Caco-2 (cell line): ENCODE results near the gene RAP2B. TPM values are rescaled to one million over a fixed set of nuclear protein-coding genes. Genes with fewer than 3 reads are reported as not detected.

Experiments used
- BruUV-seq: library from RNA; stranded (reverse); fragments of 400-500 nt; replicated peaks from 2 replicates; lab custom pipeline; 2021; lab: Mats Ljungman, UMichigan
- CTCF ChIA-PET: fragments of 300-600 bp; sonication (Branson Sonifier 250); formaldehyde crosslinking; loops from one replicate; lab custom pipeline; 2022; ENCODE audit warnings: antibody characterized with exemption; lab: Charles Lee
- POLR2A ChIA-PET: fragments of 300-600 bp; sonication (Branson Sonifier 250); formaldehyde crosslinking; loops from one replicate; lab custom pipeline; 2022; ENCODE audit warnings: antibody characterized with exemption; lab: Charles Lee
- DNase-seq, 2 experiments: peaks; one replicate each; pipeline versions ENCODE4 v3.0.0 to v3.0.0-alpha.2; 2020 to 2022
- H3K27me3 ChIP-seq: replicated peaks from 2 replicates; pipeline ENCODE4 v1.6.0; 2011; ENCODE audit warnings: low read length; ENCODE audit not compliant: control insufficient read depth, insufficient read depth
- H3K36me3 ChIP-seq: 2 replicates; pipeline ENCODE4 v1.5.1; 2011; ENCODE audit warnings: low read length; ENCODE audit not compliant: control insufficient read depth, insufficient read depth
- H3K4me1 ChIP-seq: fragments of 250-450 bp; sonication (Bioruptor Pico); 2 replicates; pipeline ENCODE4 v1.5.1; 2020; ENCODE audit warnings: mild to moderate bottlenecking
- H3K4me3 ChIP-seq: 2 replicates; pipeline ENCODE4 v1.5.1; 2011; ENCODE audit warnings: low read depth, mild to moderate bottlenecking, control low read depth, low read length
- H3K9me3 ChIP-seq: fragments of 250-450 bp; sonication (Bioruptor Pico); 2 replicates; pipeline ENCODE4 v1.5.1; 2020; ENCODE audit warnings: mild to moderate bottlenecking, moderate library complexity
- H3K27ac Mint-ChIP-seq: one replicate; pipeline ENCODE4 v1.8.0; 2022; ENCODE audit warnings: mixed read lengths; ENCODE audit not compliant: unreplicated experiment
- H3K27me3 Mint-ChIP-seq: one replicate; pipeline ENCODE4 v1.8.0; 2022; ENCODE audit warnings: mixed read lengths; ENCODE audit not compliant: insufficient read depth, unreplicated experiment
- H3K36me3 Mint-ChIP-seq: one replicate; pipeline ENCODE4 v1.8.0; 2022; ENCODE audit warnings: mild to moderate bottlenecking, mixed read lengths; ENCODE audit not compliant: insufficient read depth, unreplicated experiment
- H3K4me1 Mint-ChIP-seq: one replicate; pipeline ENCODE4 v1.8.0; 2022; ENCODE audit warnings: low read depth, mixed read lengths; ENCODE audit not compliant: unreplicated experiment
- H3K4me3 Mint-ChIP-seq: one replicate; pipeline ENCODE4 v1.8.0; 2022; ENCODE audit warnings: mild to moderate bottlenecking, moderate library complexity, mixed read lengths; ENCODE audit not compliant: unreplicated experiment
- H3K9me3 Mint-ChIP-seq: one replicate; pipeline ENCODE4 v1.8.0; 2022; ENCODE audit warnings: mixed read lengths; ENCODE audit not compliant: unreplicated experiment
- CTCF ChIP-seq, 2 experiments: fragments of 200-600 bp in 1 of 2; IDR thresholded peaks; 1 replicate in 1 of 2; 2 replicates in 1 of 2; pipeline versions ENCODE4 v1.5.1 to v1.8.0; 2011 to 2022; ENCODE audit warnings: antibody characterized with exemption in 1 of 2, control low read depth in 1 of 2, inconsistent platforms in 1 of 2, low read depth in 1 of 2, low read length in 1 of 2, mild to moderate bottlenecking in 1 of 2, moderate library complexity in 1 of 2; ENCODE audit not compliant: insufficient read depth in 1 of 2, severe bottlenecking in 1 of 2, unreplicated experiment in 1 of 2
- intact Hi-C: fragments of 100-400 bp; cut with micrococcal nuclease; formaldehyde crosslinking; loops from one replicate; pipeline ENCODE4 v1.10.0; 2022; ENCODE audit not compliant: unreplicated experiment
- total RNA-seq: library from RNA; stranded (reverse); gene quantifications from 2 replicates; pipeline ENCODE4 v1.2.3, GENCODE V29; 2022

RAP2B gene
- total RNA-seq, 1 experiment from 2014 or later = 13.2 TPM

- intact Hi-C loops = no loop called here
- DNase-seq = no peak
- ChIA-PET CTCF (no interaction called here), POLR2A (no interaction called here)
- no peaks in the 10 kb centered on the region for H3K27me3 Mint-ChIP-seq
- no peak overlapping the region for H3K4me3 ChIP-seq
- no peaks in the 10 kb centered on the region for H3K27me3 ChIP-seq
- H3K4me1 ChIP-seq = no peaks in the 10 kb centered on the region
- H3K36me3 Mint-ChIP-seq = no peaks in the 10 kb centered on the region
- no peaks in the 10 kb centered on the region for H3K9me3 Mint-ChIP-seq
- no peak overlapping the region for H3K27ac Mint-ChIP-seq
- no peaks in the 10 kb centered on the region for H3K4me1 Mint-ChIP-seq
- H3K9me3 ChIP-seq = no peaks in the 10 kb centered on the region
- no TSS peak for BruUV-seq
- H3K4me3 Mint-ChIP-seq = no peak overlapping the region
- no peak for TF ChIP-seq CTCF (IDR thresholded peaks at IDR 0.05; ENCODE audit: insufficient read depth in 1 of 2, low read depth in 1 of 2, low read length in 1 of 2, severe bottlenecking in 1 of 2, unreplicated experiment in 1 of 2)
- H3K36me3 ChIP-seq = no peaks in the 10 kb centered on the region
Measured at GRCh38 chr3:153129866-153130265, 32.2 kb upstream of the RAP2B start.

- H3K27me3 ChIP-seq = no peaks in the 10 kb centered on the region
- Mint-ChIP-seq H3K27ac (no peak overlapping the region), H3K27me3 (no peaks in the 10 kb centered on the region)
Measured at GRCh38 chr3:153130312-153130977, 31.6 kb upstream of the RAP2B start.

GRCh38 chr3:153137626-153138025, 24.4 kb upstream of the RAP2B start:
- ChIA-PET POLR2A (interaction anchor here (0.7 kb wide), 1 partner anchor 211 kb away, joined by 3 read pairs; no protein-coding TSS in a partner anchor), CTCF (no interaction called here)
- H3K9me3 ChIP-seq = no peaks in the 10 kb centered on the region
- no peaks in the 10 kb centered on the region for H3K27me3 Mint-ChIP-seq
- no peaks in the 10 kb centered on the region for H3K36me3 ChIP-seq
- no peaks in the 10 kb centered on the region for H3K9me3 Mint-ChIP-seq
- H3K4me3 Mint-ChIP-seq = no peak overlapping the region
- no peaks in the 10 kb centered on the region for H3K27me3 ChIP-seq
- H3K4me1 ChIP-seq = peaks cover 25% of the 10 kb centered on the region
- H3K4me3 ChIP-seq = no peak overlapping the region
- no peaks in the 10 kb centered on the region for H3K4me1 Mint-ChIP-seq
- no peak for TF ChIP-seq CTCF (IDR thresholded peaks at IDR 0.05; ENCODE audit: insufficient read depth in 1 of 2, low read depth in 1 of 2, low read length in 1 of 2, severe bottlenecking in 1 of 2, unreplicated experiment in 1 of 2)
- DNase-seq = no peak
- H3K27ac Mint-ChIP-seq = peak overlapping the region; percentile 91
- H3K36me3 Mint-ChIP-seq = no peaks in the 10 kb centered on the region
- no TSS peak for BruUV-seq
- intact Hi-C loops = loop anchor here (1.0 kb wide), 1 partner anchor 24 kb away; no protein-coding TSS in a partner anchor

More at GRCh38 chr3:153130312-153130977, 31.6 kb upstream of the RAP2B start:
- Mint-ChIP-seq H3K4me1 (no peaks in the 10 kb centered on the region), H3K36me3 (no peaks in the 10 kb centered on the region), H3K9me3 (no peaks in the 10 kb centered on the region), H3K4me3 (no peak overlapping the region)
- H3K4me1 ChIP-seq = no peaks in the 10 kb centered on the region
- DNase-seq = no peak
- POLR2A ChIA-PET = no interaction called here
- no peaks in the 10 kb centered on the region for H3K9me3 ChIP-seq
- no TSS peak for BruUV-seq
- no peak for TF ChIP-seq CTCF (IDR thresholded peaks at IDR 0.05; ENCODE audit: insufficient read depth in 1 of 2, low read depth in 1 of 2, low read length in 1 of 2, severe bottlenecking in 1 of 2, unreplicated experiment in 1 of 2)
- H3K4me3 ChIP-seq = no peak overlapping the region
- intact Hi-C loops = no loop called here
- H3K36me3 ChIP-seq = no peaks in the 10 kb centered on the region
- CTCF ChIA-PET = no interaction called here
